ENCODE measurements around the gene DPEP3.

GRCh38 chr16:67945392-67945933 is 34.8 kb downstream of the DPEP3 start:
- TF ChIP-seq POLR2A (IDR thresholded peaks at IDR 0.05) (no peak), POLR2AphosphoS5 (IDR thresholded peaks at IDR 0.05) (no peak)
- TF ChIP-seq, protein P1, sequence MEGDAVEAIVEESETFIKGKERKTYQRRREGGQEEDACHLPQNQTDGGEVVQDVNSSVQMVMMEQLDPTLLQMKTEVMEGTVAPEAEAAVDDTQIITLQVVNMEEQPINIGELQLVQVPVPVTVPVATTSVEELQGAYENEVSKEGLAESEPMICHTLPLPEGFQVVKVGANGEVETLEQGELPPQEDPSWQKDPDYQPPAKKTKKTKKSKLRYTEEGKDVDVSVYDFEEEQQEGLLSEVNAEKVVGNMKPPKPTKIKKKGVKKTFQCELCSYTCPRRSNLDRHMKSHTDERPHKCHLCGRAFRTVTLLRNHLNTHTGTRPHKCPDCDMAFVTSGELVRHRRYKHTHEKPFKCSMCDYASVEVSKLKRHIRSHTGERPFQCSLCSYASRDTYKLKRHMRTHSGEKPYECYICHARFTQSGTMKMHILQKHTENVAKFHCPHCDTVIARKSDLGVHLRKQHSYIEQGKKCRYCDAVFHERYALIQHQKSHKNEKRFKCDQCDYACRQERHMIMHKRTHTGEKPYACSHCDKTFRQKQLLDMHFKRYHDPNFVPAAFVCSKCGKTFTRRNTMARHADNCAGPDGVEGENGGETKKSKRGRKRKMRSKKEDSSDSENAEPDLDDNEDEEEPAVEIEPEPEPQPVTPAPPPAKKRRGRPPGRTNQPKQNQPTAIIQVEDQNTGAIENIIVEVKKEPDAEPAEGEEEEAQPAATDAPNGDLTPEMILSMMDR (IDR thresholded peaks at IDR 0.05): no peak

Data from stomach (tissue), 4 donors.